HG03025 (cell line): Measurements from ENCODE around the gene S100A1.
"Not testable (repeated sequence)": the region's sequence is repeated elsewhere in the genome, so short reads cannot be mapped to it uniquely, and the experiment has no call there.

ENCODE experiments used
- ATAC-seq: cut with Tn5 transposase; IDR thresholded peaks from one replicate; pipeline ENCODE4 v1.9.1; 2021; ENCODE audit warnings: mild to moderate bottlenecking, moderate library complexity; ENCODE audit not compliant: unreplicated experiment, low FRiP score

The S100A1 gene

DNA sequence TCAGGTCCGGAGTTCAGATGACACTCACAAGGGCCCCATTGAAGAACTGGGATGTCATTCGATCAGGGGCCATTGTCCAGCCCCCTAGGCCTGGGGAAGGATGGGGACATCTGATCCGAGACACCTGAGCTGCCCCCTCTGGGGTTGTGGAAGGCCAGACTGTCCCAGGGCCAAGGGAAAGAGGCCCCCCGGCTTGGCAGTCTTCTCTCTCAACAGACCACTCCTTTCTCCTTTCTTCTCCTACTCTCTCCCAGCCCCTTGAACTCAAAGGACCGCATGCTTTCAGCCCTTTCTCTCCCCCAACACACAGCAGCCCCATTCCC lies 1.1 kb downstream of the S100A1 start:
- no peak for ATAC-seq

DNA sequence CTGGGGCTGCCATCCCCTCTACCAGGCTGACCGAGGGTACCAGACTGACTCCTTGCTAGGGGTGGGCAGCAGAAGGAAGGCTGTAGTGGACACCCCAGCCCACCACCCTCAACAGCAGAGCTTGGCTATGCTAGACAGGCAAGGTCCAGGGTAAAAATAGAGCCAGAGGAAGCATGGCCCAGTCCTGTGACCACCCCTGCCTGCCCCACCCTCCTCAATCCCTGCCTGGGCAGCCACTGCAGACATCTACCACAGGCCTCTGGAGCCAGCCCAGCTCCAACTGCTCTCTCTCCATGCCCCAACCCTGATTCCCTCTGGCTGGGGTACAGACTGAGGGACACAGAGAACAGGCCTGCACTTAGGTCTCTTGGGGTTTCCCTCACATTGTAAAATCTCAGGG lies 1.7 kb downstream of the S100A1 start:
- ATAC-seq = no peak

DNA sequence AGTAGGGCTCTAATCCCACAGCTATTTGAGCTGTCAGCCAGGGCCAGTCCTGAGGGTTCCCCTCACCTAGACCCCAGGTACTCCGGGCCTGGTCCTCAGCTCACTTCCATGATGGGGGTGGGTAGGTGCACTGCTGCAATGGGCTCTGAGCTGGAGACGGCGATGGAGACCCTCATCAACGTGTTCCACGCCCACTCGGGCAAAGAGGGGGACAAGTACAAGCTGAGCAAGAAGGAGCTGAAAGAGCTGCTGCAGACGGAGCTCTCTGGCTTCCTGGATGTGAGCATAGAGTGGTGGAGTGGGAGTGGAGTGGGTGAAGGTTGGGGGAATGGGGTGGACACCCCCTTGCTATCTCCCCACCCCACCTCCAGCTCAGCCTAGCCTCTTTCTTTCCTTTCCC lies 2.1 kb downstream of the S100A1 start:
- no peak for ATAC-seq

DNA sequence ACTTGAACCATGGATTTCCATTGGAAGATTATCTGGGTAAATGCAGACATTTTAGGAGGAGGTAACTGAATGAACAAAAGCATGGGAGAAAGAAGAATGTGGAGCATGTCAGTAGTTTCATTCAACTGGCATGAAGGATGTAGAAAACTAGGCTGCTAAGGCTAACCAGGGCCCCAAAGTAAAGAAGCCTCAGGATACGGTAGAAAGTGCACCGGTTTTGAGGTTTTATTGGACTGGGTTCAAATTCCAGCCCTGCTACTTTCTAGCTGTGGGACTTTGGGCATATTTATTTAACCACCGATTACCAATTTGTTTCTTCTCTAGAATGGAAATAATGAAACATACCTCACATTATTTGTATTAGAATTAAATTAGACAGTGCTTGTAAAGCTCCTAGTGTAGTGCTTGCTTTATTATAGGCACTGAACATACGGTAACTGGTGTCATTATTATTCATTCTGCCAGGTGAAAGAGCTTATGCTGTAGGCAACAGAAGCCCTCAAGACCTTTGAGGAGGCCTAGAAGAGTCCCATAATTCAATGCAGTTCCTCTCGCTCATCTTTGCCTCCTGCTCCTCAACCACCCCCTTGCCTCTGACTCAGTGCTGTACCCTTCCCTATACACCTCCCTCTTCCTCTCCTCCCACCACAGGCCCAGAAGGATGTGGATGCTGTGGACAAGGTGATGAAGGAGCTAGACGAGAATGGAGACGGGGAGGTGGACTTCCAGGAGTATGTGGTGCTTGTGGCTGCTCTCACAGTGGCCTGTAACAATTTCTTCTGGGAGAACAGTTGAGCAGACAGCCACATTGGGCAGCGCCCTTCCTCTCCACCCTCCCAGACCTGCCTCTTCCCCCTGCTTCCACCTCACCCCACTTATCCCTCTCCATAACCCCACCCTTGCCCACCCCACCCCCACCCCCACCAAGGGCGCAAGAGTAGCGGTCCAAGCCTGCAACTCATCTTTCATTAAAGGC lies 3.1 kb downstream of the S100A1 start:
- no peak for ATAC-seq

DNA sequence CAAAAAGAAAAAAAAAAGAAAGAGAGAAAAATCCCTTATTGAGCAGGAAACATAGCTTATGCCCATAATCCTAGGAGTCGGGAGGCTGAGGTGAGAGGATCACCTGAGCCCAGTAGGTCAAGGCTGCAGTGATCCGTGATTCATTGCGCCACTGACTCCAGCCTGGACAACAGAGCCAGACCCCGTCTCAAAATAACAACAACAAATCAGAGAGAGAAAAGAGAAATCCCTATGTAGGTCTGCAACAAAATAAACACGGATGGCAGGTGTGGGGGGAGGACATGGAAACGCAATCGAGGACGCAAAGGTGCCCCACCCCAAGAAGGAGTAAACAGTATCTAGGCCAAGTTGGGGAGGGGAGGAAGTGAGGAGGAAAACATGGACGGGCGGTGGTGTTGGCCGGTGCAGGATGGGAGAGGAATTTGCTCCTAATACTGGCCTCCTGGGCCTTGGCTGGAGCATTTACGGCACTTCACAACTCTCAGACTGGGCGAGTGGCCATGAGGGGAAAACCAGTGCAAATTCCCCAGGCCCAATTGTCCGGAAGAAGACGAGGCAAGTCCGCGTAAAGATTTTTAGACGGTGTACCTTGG lies 5.0 kb downstream of the S100A1 start:
- no peak for ATAC-seq

DNA sequence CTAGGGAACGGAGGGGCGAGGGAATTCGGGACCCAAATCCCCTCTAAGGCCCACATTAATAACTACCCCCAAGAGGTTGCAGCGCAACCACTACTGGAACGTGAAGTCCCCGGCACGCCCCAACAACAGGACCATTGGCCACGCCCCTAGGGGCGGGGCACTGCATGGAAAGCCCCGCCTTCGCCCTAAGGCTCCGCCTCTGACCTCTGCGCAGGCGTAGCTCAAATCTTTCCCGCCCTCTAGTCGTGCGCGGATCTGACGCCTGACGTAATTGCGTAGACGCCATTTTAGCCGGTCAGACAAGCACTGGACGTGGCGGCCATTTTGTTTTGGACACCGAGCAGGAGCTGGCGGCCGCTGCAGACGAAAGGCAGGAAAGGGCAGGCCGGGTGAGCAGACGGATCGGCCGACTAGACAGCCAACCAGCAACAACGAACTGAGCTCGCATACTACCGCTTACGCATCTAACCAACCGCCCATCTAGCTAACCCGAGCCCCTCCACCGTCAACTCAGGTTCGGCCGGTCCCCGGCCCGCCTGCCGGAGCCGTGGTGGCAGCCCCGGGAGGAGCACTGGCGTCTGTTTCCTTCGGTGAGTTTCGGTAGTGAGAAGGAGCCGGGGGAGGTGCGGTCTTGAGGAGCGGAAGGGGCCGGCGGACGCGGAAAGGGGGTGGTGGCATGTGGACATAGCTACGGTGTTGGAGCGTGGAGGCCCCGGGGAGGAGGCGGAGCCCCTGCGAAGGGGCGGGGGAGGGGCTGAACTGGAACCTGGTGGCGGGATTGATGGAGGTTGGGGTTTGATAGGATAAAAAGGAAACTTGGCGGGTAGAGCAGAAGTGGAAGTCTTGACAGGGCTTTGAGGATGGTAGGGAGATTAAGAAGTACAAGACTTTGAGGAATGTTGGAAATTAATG lies 5.8 kb downstream of the S100A1 start, which contains the start of gene CHTOP:
Gene CHTOP, plus strand, starts transcription at position 313 of the 912 bp plus-strand sequence. CDS start 2,523 bp downstream, outside the sequence.
- peak; percentile 93 for ATAC-seq

DNA sequence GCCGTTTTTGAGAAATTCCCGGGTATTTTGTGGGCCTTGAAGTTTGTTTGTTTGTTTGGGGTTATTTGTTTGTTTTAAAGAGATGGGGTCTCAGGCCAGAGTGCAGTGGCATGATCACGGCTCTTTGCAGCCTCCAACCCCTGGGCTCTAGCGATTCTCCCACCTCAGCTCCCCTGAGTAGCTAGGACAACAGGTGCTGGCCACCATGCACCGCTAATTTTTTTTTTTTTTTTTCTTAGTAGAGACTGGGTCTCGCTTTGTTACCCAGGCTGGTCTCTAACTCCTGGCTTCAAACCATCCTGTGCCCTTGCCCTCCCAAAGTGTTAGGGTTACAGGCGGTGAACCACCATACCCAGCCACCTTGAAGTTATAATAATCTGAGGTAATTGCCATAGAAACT lies 7.6 kb downstream of the S100A1 start:
- no peak for ATAC-seq

DNA sequence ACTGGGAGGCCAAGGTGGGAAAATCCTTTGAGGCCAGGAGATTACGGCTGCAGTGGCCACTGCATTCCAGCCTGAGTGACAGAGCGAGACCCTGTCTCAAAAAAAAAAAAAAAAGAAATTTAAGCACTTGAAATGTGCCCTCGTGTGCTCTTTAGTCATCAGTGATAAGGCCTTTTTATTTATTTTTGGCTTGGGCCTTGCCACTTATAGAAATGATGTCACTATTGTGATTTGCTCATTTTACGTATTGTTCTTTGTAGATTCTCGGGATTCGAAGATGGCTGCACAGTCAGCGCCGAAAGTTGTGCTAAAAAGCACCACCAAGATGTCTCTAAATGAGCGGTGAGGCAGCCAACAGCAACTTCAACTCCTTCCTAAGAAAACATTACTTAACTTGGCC lies 8.1 kb downstream of the S100A1 start:
- no peak for ATAC-seq

DNA sequence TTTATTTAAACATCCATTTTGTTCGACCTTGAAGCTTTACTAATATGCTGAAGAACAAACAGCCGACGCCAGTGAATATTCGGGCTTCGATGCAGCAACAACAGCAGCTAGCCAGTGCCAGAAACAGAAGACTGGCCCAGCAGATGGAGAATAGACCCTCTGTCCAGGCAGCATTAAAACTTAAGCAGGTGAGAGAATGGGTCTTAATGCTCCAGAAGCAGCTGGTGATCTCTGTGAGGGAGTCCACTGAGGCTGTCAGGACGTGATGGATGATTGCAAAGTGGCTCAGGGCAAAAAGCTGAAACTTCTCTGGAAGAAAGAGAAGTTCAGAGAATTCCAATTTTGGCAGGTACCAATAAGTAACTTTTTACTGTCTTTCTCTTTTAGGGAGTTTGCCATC lies 10.0 kb downstream of the S100A1 start:
- no peak for ATAC-seq

DNA sequence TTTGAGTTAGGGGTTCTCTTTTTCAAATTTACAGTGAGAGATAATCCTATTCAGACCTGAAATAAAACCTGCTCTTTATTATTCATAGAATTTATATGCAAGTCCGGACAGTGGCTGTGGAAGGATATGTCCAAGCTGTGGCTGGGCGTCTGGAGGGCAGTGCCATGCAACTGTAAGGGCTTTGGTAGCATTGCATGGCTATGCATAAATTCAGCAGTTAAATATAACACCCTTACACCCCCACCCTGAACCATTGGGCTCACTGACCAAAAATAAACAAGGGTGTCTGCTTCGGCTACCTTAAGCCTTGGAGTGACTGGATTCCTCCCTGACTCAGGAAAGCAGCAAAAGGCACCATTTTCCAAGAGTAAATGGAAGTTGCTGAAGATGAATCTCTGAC lies 11.0 kb downstream of the S100A1 start:
- no peak for ATAC-seq

DNA sequence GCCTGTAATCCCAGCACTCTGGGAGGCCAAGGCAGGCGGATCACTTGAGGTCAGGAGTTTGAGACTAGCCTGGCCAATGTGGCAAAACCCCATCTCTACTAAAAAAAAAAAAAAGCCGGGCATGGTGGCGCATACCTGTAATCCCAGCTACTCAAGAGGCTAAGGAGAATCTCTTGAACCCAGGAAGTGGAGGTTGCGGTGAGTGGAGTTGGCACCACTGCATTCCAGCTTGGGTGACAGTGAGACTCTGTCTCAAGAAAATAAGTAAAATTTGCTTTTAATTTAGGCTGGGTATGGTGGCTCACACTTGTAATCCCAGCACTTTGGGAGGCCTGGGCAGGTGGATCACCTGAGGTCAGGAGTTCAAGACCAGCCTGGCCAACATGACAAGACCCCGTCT lies 12.0 kb downstream of the S100A1 start:
- ATAC-seq = not testable (repeated sequence)

DNA sequence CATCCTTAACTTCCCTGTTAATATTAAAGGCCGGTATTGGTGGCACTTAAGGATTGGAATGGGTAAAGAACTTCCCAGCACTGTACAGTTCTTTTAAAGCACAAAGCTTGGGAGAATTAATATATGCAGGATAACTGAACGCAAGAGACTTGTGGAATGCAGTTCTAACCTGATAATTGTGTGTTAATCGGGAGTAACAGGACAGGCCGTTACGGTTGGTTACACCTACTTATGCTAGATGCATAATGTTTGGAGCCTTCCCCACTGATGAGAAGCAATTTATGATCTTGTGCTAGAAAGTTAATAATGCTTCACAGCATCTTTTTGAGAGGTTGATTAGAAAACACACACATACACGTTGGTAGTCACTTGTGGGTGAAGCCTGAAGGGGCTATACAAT lies 12.6 kb downstream of the S100A1 start:
- ATAC-seq = no peak

DNA sequence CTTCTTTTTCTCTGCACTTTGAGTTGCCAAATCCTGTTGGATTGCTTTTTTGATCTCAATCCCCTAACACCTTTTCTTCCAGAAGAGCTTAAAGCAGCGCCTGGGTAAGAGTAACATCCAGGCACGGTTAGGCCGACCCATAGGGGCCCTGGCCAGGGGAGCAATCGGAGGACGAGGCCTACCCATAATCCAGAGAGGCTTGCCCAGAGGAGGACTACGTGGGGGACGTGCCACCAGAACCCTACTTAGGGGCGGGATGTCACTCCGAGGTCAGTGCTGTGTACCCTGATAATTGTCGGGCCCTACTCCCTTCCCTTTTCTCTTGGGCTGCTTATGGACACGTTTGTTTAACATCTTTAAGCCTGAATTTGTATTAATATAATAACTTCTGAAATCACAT lies 13.9 kb downstream of the S100A1 start:
- no peak for ATAC-seq

DNA sequence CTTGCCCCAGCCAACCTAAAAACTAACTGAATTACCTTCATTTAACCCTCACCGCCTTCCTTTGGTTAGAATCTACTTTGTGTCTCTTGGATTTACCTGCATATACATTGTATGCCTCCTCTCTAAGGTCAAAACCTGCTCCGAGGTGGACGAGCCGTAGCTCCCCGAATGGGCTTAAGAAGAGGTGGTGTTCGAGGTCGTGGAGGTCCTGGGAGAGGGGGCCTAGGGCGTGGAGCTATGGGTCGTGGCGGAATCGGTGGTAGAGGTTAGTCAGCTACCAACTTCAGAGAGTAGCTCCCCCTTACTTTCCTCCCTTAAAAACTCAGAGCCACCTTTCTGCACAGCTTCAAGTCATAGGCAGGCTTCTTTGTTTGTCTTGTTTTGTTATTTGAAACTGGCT lies 14.9 kb downstream of the S100A1 start:
- ATAC-seq = no peak

DNA sequence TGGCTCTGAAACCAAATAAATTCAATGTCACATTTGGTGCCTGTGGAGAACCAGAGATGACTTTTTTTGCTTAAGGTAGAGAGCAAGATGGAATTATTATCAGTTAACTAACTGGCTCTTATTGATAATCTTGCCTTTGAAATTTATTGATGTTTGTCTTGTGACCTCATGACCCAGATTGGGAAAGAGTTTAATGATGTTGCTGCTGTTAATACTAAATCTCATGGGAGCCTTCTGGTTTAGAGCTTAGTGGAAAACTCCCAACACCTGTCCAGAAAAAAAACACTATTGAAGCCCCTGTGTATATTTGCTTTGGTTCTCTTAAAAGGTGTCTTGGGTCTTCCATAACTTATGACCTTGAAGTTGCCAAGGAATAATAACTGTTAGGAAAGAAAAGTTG lies 15.6 kb downstream of the S100A1 start:
- ATAC-seq = no peak

DNA sequence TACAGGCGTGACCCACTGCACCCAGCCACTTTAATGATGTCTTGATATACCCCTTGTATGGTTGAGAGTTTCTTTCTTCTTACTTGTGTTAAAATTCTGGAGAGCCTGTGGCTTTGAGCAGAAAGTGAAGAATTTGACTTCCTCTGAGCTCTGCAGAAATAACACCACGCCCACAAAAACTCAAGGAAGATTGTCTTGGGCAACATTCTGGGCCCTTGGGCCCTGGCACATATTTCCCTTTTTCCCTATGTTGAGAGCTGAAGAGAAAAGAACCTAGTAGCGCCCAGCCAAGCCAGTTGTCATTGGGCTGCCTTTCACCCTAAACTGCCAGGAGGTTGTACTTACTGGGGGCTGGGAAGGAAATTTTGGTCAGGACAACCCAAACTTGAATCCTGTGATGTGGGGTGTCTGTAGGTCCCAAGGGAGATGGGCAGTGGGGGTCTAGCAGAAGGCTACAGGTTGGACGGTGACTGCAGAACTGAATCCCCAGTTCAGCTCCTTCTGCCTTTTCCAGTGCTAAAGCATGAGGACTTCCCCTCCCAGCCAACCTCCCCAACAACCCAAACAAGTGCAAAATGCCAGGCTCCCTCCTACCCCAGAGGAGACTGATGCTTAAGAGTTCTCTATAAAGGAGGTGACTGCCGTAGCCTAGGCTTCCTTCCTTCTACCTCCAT lies 18.6 kb downstream of the S100A1 start:
- ATAC-seq = no peak

DNA sequence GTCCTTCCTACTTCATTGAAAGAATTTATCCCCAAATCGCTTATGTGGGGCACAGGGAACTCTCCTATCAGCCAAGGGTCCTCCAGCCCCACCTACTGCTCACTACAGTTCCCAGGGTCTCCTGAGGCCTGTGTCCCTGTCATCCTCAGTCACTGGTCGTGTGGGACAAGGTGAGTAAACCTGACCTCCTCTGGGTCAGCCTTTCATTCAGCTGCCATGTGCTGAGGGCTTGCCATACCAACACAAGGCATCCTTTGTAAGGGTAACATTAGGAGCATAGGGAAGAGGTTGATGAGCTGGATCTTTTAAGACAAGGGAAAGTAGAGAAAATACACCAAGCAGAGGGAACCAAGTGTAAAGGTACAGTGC lies 19.1 kb downstream of the S100A1 start:
- no peak for ATAC-seq

DNA sequence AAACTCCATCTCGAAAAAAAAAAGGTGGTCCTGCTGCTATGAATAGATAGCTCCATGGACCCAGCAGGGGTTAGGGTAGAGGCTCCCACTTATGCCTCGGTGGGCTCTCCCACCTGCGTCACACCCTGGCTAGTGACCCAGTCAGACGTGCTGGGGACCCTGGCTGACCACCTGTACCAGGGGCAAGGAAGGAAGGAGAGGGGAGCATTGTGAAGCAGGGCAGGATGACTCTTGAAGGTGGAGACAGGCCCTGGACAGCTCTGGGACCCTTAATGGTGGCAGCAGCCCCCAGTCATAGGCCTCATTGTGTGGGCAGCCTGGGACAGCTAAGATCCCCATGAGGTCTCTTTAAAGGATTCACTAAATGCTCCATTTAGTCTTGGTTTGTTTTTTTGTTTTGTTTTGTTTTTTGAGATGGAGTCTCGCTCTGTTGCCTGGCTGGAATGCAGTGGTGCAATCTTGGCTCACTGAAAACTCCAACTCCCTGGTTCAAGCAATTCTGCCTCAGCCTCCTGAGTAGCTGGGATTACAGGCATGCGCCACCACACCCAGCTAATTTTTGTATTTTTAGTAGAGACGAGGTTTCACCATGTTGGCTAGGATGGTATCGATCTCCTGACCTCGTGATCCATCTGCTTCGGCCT lies 19.9 kb downstream of the S100A1 start:
- no peak for ATAC-seq

DNA sequence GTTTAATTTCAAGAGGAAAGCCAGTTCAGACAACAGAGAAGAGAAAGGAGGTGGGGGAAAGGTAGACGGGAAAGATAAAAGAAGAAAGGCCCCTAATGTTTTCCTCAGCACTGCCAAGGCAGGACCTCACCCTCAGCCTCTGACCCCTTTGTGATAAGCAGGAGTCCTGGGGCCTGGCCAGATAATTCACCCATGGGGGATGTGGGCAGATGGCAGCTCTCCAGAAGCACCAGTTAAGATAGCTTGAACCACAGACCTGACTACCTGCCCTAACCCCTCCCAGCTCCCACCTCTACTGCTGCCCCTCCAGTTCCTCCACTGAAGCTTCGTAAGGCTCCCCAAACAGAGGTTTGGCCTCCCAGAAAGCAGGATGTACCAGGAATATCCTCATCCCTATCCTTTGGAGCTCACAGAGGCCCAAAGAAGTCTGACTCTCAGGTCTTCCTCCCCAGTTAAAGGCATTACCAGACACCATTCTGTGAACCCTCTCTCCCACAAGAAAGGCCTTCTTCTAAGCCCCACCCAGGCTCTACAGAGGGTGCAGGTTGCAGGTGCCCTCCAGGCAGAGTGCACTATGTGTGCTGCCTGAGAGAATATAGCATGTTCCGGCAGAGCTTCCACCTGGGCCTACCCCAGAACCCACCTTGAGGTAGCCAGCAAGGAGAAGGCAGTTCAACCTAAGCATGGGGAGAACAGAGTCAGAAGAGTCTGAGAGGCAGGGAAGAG lies 21.1 kb downstream of the S100A1 start:
- ATAC-seq = no peak
